ENCODE data around the gene ABCC11.
A peak's percentile ranks its signal among the peaks of the same experiment; 100 is the strongest.

Gene ABCC11

GRCh38 chr16:48261569-48261968 lies 14.2 kb upstream of the ABCC11 start:
- no peaks in the 10 kb centered on the region for H3K27me3 ChIP-seq
- H3K36me3 ChIP-seq = peaks cover 39% of the 10 kb centered on the region
- H3K9me3 ChIP-seq = no peaks in the 10 kb centered on the region
- H3K4me3 ChIP-seq (ENCODE audit: low read depth, low read length) = no peak overlapping the region
- TF ChIP-seq CTCF (IDR thresholded peaks at IDR 0.05; ENCODE audit: low read depth, low read length) = no peak
- no peak for DNase-seq
- peaks cover 6% of the 10 kb centered on the region for H3K4me1 ChIP-seq

- H3K4me3 ChIP-seq (ENCODE audit: low read depth, low read length) = no peak overlapping the region
- peaks cover 46% of the 10 kb centered on the region for H3K36me3 ChIP-seq
- no peaks in the 10 kb centered on the region for H3K4me1 ChIP-seq
- DNase-seq = no peak
- H3K27me3 ChIP-seq = no peaks in the 10 kb centered on the region
- H3K9me3 ChIP-seq = no peaks in the 10 kb centered on the region
- no peak for TF ChIP-seq CTCF (IDR thresholded peaks at IDR 0.05; ENCODE audit: low read depth, low read length)
These were observed 9.3 kb upstream of the ABCC11 start for GRCh38 chr16:48256579-48257177.

GRCh38 chr16:48252013-48252412 lies 4.7 kb upstream of the ABCC11 start:
- DNase-seq = no peak
- Histone ChIP-seq H3K27me3 (no peaks in the 10 kb centered on the region), H3K9me3 (no peaks in the 10 kb centered on the region), H3K4me1 (no peaks in the 10 kb centered on the region; the same call in 1 of the 2 replicates), H3K4me3 (ENCODE audit: low read depth, low read length) (no peak overlapping the region), H3K36me3 (peaks cover 31% of the 10 kb centered on the region)
- TF ChIP-seq CTCF (IDR thresholded peaks at IDR 0.05; ENCODE audit: low read depth, low read length) = no peak

- Histone ChIP-seq H3K4me1 (no peaks in the 10 kb centered on the region; the same call in 1 of the 2 replicates), H3K9me3 (no peaks in the 10 kb centered on the region), H3K36me3 (peaks cover 26% of the 10 kb centered on the region), H3K27me3 (no peaks in the 10 kb centered on the region), H3K4me3 (ENCODE audit: low read depth, low read length) (no peak overlapping the region)
- TF ChIP-seq CTCF (IDR thresholded peaks at IDR 0.05; ENCODE audit: low read depth, low read length) = no peak
- DNase-seq = no peak
These were observed 3.4 kb upstream of the ABCC11 start for GRCh38 chr16:48250520-48251278.

GRCh38 chr16:48246066-48246465 lies 1.3 kb downstream of the ABCC11 start:
- DNase-seq = no peak
- no peak for TF ChIP-seq CTCF (IDR thresholded peaks at IDR 0.05; ENCODE audit: low read depth, low read length)
- no peak overlapping the region for H3K4me3 ChIP-seq (ENCODE audit: low read depth, low read length)
- H3K9me3 ChIP-seq = no peaks in the 10 kb centered on the region
- H3K4me1 ChIP-seq = no peaks in the 10 kb centered on the region; the same call in 1 of the 2 replicates
- no peaks in the 10 kb centered on the region for H3K27me3 ChIP-seq
- no peaks in the 10 kb centered on the region for H3K36me3 ChIP-seq

- H3K36me3 ChIP-seq = no peaks in the 10 kb centered on the region
- DNase-seq = no peak
- no peaks in the 10 kb centered on the region for H3K27me3 ChIP-seq
- no peaks in the 10 kb centered on the region for H3K4me1 ChIP-seq
- H3K4me3 ChIP-seq (ENCODE audit: low read depth, low read length) = peak overlapping the region; percentile 87
- no peaks in the 10 kb centered on the region for H3K9me3 ChIP-seq
- no peak for TF ChIP-seq CTCF (IDR thresholded peaks at IDR 0.05; ENCODE audit: low read depth, low read length)
These were observed 2.5 kb downstream of the ABCC11 start for GRCh38 chr16:48244863-48245195.

Measured in BE2C (cell line).